Activated T-cell treated with anti-CD3 and anti-CD28 coated beads for 48 hours (primary cell): Measurements from ENCODE around the gene ZCWPW1.
"Not testable (repeated sequence)": the region's sequence is repeated elsewhere in the genome, so short reads cannot be mapped to it uniquely, and the experiment has no call there.

Source experiments
- DNase-seq: peaks from one replicate; pipeline ENCODE4 v3.0.0-alpha.2; 2020; ENCODE audit warnings: low read depth

The ZCWPW1 gene

GRCh38 chr7:100372694-100373093, 55.8 kb downstream of the ZCWPW1 start:
- no peak for DNase-seq

- no peak for DNase-seq
Measured at GRCh38 chr7:100372256-100372655, 56.2 kb downstream of the ZCWPW1 start.

GRCh38 chr7:100371561-100372171, 56.8 kb downstream of the ZCWPW1 start:
- DNase-seq = no peak

GRCh38 chr7:100370746-100371145, 57.8 kb downstream of the ZCWPW1 start:
- DNase-seq = no peak

GRCh38 chr7:100370303-100370702, 58.2 kb downstream of the ZCWPW1 start:
- no peak for DNase-seq

- DNase-seq = no peak
Measured at GRCh38 chr7:100369105-100369504, 59.4 kb downstream of the ZCWPW1 start.

GRCh38 chr7:100367676-100368613, 60.6 kb downstream of the ZCWPW1 start:
- no peak for DNase-seq

GRCh38 chr7:100367251-100367620, 61.3 kb downstream of the ZCWPW1 start:
- no peak for DNase-seq

GRCh38 chr7:100366411-100367250, 61.9 kb downstream of the ZCWPW1 start:
- peak; percentile 23 for DNase-seq

GRCh38 chr7:100365998-100366367, 62.5 kb downstream of the ZCWPW1 start:
- DNase-seq = not testable (repeated sequence)

GRCh38 chr7:100364480-100364879, 64.0 kb downstream of the ZCWPW1 start:
- no peak for DNase-seq

GRCh38 chr7:100363797-100364196, 64.7 kb downstream of the ZCWPW1 start:
- not testable (repeated sequence) for DNase-seq

GRCh38 chr7:100363098-100363497, 65.4 kb downstream of the ZCWPW1 start:
- DNase-seq = no peak

GRCh38 chr7:100360135-100360854, 68.2 kb downstream of the ZCWPW1 start:
- no peak for DNase-seq

GRCh38 chr7:100358857-100359212, 69.7 kb downstream of the ZCWPW1 start:
- DNase-seq = no peak

- no peak for DNase-seq
Measured at GRCh38 chr7:100358027-100358856, 70.3 kb downstream of the ZCWPW1 start, which contains the start of gene PILRB. TSS of gene PILRB (plus strand) at chr7:100358117. CDS start at chr7:100358303, 186 bp downstream.

GRCh38 chr7:100357131-100357561, 71.4 kb downstream of the ZCWPW1 start:
- DNase-seq = no peak

- no peak for DNase-seq
Measured at GRCh38 chr7:100356416-100357068, 72.0 kb downstream of the ZCWPW1 start.

GRCh38 chr7:100353685-100354330, 74.7 kb downstream of the ZCWPW1 start:
- peak; percentile 23 for DNase-seq
